Fibroblast of the aortic adventitia (primary cell): Measurements from ENCODE around the gene TCN2. TPM values are rescaled to one million over a fixed set of nuclear protein-coding genes. Genes with fewer than 3 reads are reported as not detected.
A peak's percentile ranks its signal among the peaks of the same experiment; 100 is the strongest.

Experiments used
- DNase-seq: peaks from one replicate; pipeline ENCODE4 v3.0.0-alpha.2; 2010; ENCODE audit warnings: low read depth
- H3K4me3 ChIP-seq: 2 replicates; pipeline ENCODE4 v1.5.1; 2011; ENCODE audit warnings: low read depth, mild to moderate bottlenecking, control low read depth, low read length, moderate library complexity
- total RNA-seq: library from RNA; depleted of rRNA; stranded (reverse); fragments of >200 nt; gene quantifications from 2 replicates; pipeline ENCODE4 v1.2.3, GENCODE V29; 2012; ENCODE audit warnings: low replicate concordance
- TF ChIP-seq, protein P1 (sequence below): IDR thresholded peaks from 2 replicates; pipeline ENCODE4 v1.5.1; 2011; ENCODE audit warnings: mild to moderate bottlenecking, low read length, control low read depth, inconsistent platforms; ENCODE audit not compliant: insufficient read depth

The TCN2 gene
- total RNA-seq, 1 donor = 13.9 TPM

- DNase-seq = peak; percentile 33
- H3K4me3 ChIP-seq = no peak overlapping the region
- TF ChIP-seq, protein P1, sequence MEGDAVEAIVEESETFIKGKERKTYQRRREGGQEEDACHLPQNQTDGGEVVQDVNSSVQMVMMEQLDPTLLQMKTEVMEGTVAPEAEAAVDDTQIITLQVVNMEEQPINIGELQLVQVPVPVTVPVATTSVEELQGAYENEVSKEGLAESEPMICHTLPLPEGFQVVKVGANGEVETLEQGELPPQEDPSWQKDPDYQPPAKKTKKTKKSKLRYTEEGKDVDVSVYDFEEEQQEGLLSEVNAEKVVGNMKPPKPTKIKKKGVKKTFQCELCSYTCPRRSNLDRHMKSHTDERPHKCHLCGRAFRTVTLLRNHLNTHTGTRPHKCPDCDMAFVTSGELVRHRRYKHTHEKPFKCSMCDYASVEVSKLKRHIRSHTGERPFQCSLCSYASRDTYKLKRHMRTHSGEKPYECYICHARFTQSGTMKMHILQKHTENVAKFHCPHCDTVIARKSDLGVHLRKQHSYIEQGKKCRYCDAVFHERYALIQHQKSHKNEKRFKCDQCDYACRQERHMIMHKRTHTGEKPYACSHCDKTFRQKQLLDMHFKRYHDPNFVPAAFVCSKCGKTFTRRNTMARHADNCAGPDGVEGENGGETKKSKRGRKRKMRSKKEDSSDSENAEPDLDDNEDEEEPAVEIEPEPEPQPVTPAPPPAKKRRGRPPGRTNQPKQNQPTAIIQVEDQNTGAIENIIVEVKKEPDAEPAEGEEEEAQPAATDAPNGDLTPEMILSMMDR = peak; percentile 44
Measured at GRCh38 chr22:30602049-30602448, 4.9 kb upstream of the TCN2 start.

GRCh38 chr22:30603801-30604200 lies 3.2 kb upstream of the TCN2 start:
- no peak overlapping the region for H3K4me3 ChIP-seq
- TF ChIP-seq, protein P1 = no peak
- no peak for DNase-seq

DNA sequence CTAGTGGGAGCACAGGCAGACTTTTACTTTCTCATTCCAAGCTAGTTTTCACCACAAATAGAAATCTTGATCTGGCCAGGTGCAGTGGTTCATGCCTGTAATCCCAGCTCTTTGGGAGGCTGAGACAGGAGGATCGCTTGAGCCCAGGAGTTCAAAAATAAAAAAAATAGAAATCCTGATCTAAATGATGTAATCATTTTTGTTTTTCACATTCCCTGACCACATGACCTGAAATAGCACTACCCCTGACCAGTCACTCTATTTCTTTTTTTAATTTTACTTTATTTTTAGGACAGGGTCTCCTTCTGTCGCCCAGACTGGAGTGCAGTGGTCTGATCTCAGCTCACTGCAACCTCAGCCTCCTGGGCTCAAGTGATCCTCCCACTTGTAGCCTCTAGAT lies 2.3 kb upstream of the TCN2 start:
- TF ChIP-seq, protein P1 = no peak
- H3K4me3 ChIP-seq = no peak overlapping the region
- DNase-seq = no peak

DNA sequence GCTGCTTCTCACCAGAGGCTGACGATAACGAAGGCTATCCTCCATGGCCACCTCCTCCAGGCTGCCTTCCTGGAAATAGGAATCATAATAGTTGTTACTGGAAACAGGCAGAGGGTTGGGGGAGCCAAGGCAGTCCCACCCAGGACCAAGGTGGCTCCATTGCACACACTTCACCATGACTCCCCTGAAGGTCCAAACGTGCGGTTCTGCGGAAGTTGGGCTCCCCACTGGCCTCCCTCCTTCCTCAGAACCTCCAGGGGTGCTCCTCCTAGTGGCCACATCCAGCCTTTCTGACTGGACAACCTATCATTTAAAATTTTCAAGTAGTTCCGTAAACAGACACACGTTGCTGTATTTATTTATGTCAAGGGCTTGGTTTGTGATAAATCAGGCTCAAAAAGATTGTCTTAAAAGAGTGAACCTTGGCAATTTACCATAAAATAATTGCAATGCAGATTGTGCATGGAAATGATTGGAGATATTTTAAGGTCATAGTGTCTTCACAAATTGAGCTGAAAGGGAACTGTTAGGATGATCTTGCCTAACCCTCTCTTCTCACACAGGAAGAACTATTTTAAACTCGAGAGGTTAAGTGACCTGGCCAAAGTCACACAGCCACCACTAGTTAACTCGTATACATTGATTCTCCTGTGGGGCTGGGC lies 1.4 kb upstream of the TCN2 start:
- TF ChIP-seq, protein P1 = peak; percentile 69
- H3K4me3 ChIP-seq = no peak overlapping the region
- peak; percentile 45 for DNase-seq

GRCh38 chr22:30607300-30607930 lies 441 bp downstream of the TCN2 start:
- H3K4me3 ChIP-seq = peak overlapping the region; percentile 67
- TF ChIP-seq, protein P1 = no peak
- DNase-seq = no peak

DNA sequence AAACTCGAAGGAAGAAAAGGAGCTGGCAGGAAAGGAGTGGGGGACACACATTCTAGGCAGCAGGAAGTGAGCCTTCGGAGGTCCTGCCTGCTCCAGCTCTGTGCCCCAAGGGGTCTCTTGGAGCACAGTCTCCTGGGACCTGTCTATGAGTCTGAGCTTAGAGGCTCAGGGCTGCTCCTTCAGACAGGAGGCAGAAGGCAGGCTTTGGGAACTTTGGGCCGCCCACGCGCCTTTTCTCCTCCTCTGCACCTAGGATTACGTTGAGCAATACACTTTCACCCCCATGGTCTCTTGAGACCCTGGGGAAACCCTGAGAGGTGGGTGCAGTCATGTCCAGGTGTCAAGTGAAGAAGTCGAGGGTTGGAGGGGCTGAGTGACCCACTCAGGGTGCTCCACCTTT lies 965 bp downstream of the TCN2 start:
- no peak for DNase-seq
- TF ChIP-seq, protein P1 = no peak
- no peak overlapping the region for H3K4me3 ChIP-seq
